Kidney tubule cell (primary cell): ENCODE measurements around the gene DLK2.
"Not testable (repeated sequence)": the region's sequence is repeated elsewhere in the genome, so short reads cannot be mapped to it uniquely, and the experiment has no call there.

Experiments used
- DNase-seq: peaks from one replicate; pipeline ENCODE4 v3.0.0-alpha.2; 2018; ENCODE audit warnings: low spot score

DLK2 gene

GRCh38 chr6:43455531-43456428 lies at the start of gene DLK2:
TSS of gene DLK2 (minus strand) at chr6:43455548. CDS start at chr6:43454825, 723 bp downstream.
- no peak for DNase-seq

- DNase-seq, result no peak
Measured at GRCh38 chr6:43503443-43503842, 48.1 kb upstream of the DLK2 start.

- DNase-seq, result no peak
Measured at GRCh38 chr6:43502666-43503065, 47.3 kb upstream of the DLK2 start.

GRCh38 chr6:43500921-43501320 lies 45.6 kb upstream of the DLK2 start:
- no peak for DNase-seq

- DNase-seq, result no peak
Measured at GRCh38 chr6:43499028-43499815, 43.9 kb upstream of the DLK2 start.

GRCh38 chr6:43498291-43498690 lies 42.9 kb upstream of the DLK2 start:
- not testable (repeated sequence) for DNase-seq

GRCh38 chr6:43497689-43498088 lies 42.3 kb upstream of the DLK2 start:
- no peak for DNase-seq

- DNase-seq, result no peak
Measured at GRCh38 chr6:43497129-43497396, 41.7 kb upstream of the DLK2 start.

- DNase-seq, result peak; percentile 56
Measured at GRCh38 chr6:43496370-43497128, 41.2 kb upstream of the DLK2 start.

- no peak for DNase-seq
Measured at GRCh38 chr6:43495409-43495941, 40.1 kb upstream of the DLK2 start.

- DNase-seq, result no peak
Measured at GRCh38 chr6:43494766-43495165, 39.4 kb upstream of the DLK2 start.

GRCh38 chr6:43494321-43494720 lies 39.0 kb upstream of the DLK2 start:
- DNase-seq, result no peak

GRCh38 chr6:43493833-43494232 lies 38.5 kb upstream of the DLK2 start:
- DNase-seq, result no peak

- no peak for DNase-seq
Measured at GRCh38 chr6:43493230-43493629, 37.9 kb upstream of the DLK2 start.

- no peak for DNase-seq
Measured at GRCh38 chr6:43492673-43493072, 37.3 kb upstream of the DLK2 start.

- peak; percentile 56 for DNase-seq
Measured at GRCh38 chr6:43491750-43492661, 36.7 kb upstream of the DLK2 start.

- DNase-seq, result no peak
Measured at GRCh38 chr6:43490523-43490939, 35.2 kb upstream of the DLK2 start.

GRCh38 chr6:43489277-43490072 lies 34.1 kb upstream of the DLK2 start:
- no peak for DNase-seq

- peak; percentile 39 for DNase-seq
Measured at GRCh38 chr6:43488667-43489276, 33.4 kb upstream of the DLK2 start.
